ENCODE measurements around the gene CNTNAP2.

DNA sequence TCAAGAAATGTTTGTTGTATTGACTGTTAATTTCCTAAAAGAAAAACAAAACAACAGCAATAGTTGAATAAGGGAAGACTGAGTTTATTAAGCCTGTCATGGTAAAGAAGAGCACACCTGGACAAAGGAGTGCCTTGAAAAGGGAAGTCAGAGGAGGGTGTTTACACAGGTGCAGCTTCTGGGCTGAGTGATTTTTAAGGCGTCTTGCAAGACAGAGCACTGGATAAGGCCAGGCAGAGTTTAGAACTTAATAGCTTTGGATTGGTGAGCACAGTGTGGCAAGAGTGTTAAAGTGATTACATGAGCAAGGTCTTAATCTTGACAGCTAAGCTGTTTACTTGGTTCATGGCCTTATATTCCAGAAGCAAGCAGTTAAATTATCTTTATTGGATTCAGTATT lies 423.2 kb downstream of the CNTNAP2 start:
- TF ChIP-seq, protein P1, sequence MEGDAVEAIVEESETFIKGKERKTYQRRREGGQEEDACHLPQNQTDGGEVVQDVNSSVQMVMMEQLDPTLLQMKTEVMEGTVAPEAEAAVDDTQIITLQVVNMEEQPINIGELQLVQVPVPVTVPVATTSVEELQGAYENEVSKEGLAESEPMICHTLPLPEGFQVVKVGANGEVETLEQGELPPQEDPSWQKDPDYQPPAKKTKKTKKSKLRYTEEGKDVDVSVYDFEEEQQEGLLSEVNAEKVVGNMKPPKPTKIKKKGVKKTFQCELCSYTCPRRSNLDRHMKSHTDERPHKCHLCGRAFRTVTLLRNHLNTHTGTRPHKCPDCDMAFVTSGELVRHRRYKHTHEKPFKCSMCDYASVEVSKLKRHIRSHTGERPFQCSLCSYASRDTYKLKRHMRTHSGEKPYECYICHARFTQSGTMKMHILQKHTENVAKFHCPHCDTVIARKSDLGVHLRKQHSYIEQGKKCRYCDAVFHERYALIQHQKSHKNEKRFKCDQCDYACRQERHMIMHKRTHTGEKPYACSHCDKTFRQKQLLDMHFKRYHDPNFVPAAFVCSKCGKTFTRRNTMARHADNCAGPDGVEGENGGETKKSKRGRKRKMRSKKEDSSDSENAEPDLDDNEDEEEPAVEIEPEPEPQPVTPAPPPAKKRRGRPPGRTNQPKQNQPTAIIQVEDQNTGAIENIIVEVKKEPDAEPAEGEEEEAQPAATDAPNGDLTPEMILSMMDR (conservative IDR thresholded peaks at IDR 0.05): no peak
- TF ChIP-seq ZFX (IDR thresholded peaks at IDR 0.05): no peak

Measured in C4-2B (cell line).